NT2/D1 (cell line): Measurements from ENCODE around the gene RSPO1.

Source experiments
- DNase-seq: peaks from one replicate; pipeline ENCODE4 v3.0.0-alpha.2; 2011; ENCODE audit warnings: low read depth, low spot score
- H3K27me3 ChIP-seq: 2 replicates; pipeline ENCODE4 v1.6.0; 2011; ENCODE audit warnings: mild to moderate bottlenecking; ENCODE audit not compliant: insufficient read length, insufficient read depth
- H3K36me3 ChIP-seq: 2 replicates; pipeline ENCODE4 v1.6.1; 2011; ENCODE audit warnings: mild to moderate bottlenecking, low read length, mixed read lengths; ENCODE audit not compliant: insufficient read depth, insufficient read length
- H3K4me1 ChIP-seq: 2 replicates; pipeline ENCODE4 v1.5.1; 2011; ENCODE audit not compliant: insufficient read depth, insufficient read length
- H3K4me3 ChIP-seq: 2 replicates; pipeline ENCODE4 v1.5.1; 2011; ENCODE audit warnings: low read depth; ENCODE audit not compliant: insufficient read length
- H3K9ac ChIP-seq: 2 replicates; pipeline ENCODE4 v1.6.0; 2011; ENCODE audit warnings: low read depth; ENCODE audit not compliant: insufficient read length
- H3K9me3 ChIP-seq: 2 replicates; pipeline ENCODE4 v1.5.1; 2011; ENCODE audit warnings: mild to moderate bottlenecking, low read length; ENCODE audit not compliant: insufficient read depth
- SUZ12 ChIP-seq: IDR thresholded peaks from 2 replicates; pipeline ENCODE4 v1.6.1; 2011; ENCODE audit not compliant: insufficient read length, insufficient read depth; ENCODE audit errors: extremely low read depth
- YY1 ChIP-seq: IDR thresholded peaks from 2 replicates; pipeline ENCODE4 v1.6.1; 2011; ENCODE audit not compliant: insufficient read length, insufficient read depth
- ZNF274 ChIP-seq: IDR thresholded peaks from 2 replicates; pipeline ENCODE4 v1.6.1; 2011; ENCODE audit warnings: mild to moderate bottlenecking, low read depth, low read length

Gene RSPO1

GRCh38 chr1:37629726-37630425 is 4.8 kb downstream of the RSPO1 start:
- no peak overlapping the region for H3K4me3 ChIP-seq
- TF ChIP-seq SUZ12 (no peak), ZNF274 (no peak), YY1 (no peak)
- no peaks in the 10 kb centered on the region for H3K36me3 ChIP-seq
- H3K4me1 ChIP-seq = peaks cover 28% of the 10 kb centered on the region
- H3K9me3 ChIP-seq = no peaks in the 10 kb centered on the region
- no peak overlapping the region for H3K9ac ChIP-seq
- no peak for DNase-seq
- H3K27me3 ChIP-seq = peaks cover 82% of the 10 kb centered on the region

DNA sequence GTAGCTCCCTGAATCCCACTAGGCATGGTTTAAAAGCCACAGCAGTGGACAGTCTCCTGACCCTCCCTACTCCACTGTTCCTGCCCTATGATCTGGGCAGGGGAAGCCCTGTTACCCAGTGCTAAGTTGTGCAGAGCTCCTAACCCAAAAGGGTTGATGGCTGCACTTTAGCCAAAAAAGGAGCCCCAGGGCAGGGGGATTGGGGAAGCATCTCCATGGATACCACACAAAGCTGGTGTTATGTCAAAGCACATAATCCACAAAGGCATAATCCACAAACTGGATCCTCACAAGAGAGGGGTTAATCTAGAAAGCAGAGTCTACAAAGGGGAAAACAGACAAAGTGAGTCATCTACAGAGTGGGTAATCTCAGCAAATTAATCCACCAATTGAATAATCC is 5.7 kb downstream of the RSPO1 start:
- TF ChIP-seq ZNF274 (no peak), SUZ12 (no peak), YY1 (no peak)
- H3K4me1 ChIP-seq = peaks cover 26% of the 10 kb centered on the region
- no peaks in the 10 kb centered on the region for H3K9me3 ChIP-seq
- peaks cover 74% of the 10 kb centered on the region for H3K27me3 ChIP-seq
- no peak overlapping the region for H3K9ac ChIP-seq
- H3K36me3 ChIP-seq = no peaks in the 10 kb centered on the region
- DNase-seq = no peak
- no peak overlapping the region for H3K4me3 ChIP-seq

GRCh38 chr1:37628026-37628556 is 6.6 kb downstream of the RSPO1 start:
- DNase-seq = no peak
- Histone ChIP-seq H3K9me3 (no peaks in the 10 kb centered on the region), H3K36me3 (no peaks in the 10 kb centered on the region), H3K4me1 (peaks cover 20% of the 10 kb centered on the region), H3K4me3 (no peak overlapping the region), H3K9ac (no peak overlapping the region), H3K27me3 (peaks cover 66% of the 10 kb centered on the region)
- TF ChIP-seq ZNF274 (no peak), SUZ12 (no peak), YY1 (no peak)

DNA sequence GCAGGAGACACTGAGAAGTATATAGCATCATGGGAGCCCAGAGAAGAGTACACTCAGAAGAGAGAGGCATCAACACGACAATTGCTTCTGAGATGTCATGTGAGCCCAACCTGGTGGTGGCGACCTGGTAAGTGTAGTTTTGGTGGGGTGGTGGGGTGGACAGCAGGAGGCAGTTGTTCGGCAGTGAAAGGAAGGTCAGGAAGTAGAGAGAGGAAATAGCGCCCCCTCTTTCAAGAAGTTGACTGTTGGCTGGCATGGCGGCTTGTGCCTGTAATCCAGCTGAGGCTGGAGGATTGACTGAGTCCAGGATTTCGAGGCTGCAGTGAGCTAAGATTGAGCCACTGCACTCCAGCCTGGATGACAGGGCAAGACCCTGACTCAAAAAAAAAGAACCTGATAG is 12.6 kb downstream of the RSPO1 start:
- no peaks in the 10 kb centered on the region for H3K36me3 ChIP-seq
- H3K4me3 ChIP-seq = no peak overlapping the region
- H3K9me3 ChIP-seq = no peaks in the 10 kb centered on the region
- no peak overlapping the region for H3K9ac ChIP-seq
- TF ChIP-seq SUZ12 (no peak), YY1 (no peak)
- H3K27me3 ChIP-seq = peaks cover 14% of the 10 kb centered on the region
- DNase-seq = peak; percentile 54
- H3K4me1 ChIP-seq = peaks cover 9% of the 10 kb centered on the region

DNA sequence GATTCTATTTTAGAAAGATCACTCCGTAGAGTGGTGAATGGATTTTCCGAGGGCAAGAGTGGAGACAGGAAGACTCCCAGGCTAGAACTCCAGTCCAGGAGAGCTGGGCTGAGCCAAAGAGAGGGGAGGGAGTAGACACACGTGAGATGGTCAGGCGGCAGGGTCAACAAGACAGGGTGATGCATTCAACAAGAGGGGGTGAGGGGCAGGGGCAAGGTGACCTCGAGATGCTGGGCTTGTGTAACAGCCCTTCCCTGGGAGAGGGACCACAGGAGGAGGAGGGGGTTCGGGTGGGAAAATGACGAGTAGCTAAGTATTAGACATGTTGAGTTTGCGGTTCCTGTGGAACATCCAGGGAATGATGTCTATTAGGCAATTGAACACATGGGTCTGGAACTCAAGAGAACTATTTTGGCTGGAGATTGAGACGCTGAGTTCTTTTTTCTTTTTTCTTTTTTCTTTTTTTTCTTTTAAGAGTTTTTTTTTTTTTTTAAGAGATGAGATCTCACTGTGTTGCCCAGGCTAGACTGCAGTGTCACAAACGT is 13.3 kb downstream of the RSPO1 start:
- H3K27me3 ChIP-seq = peaks cover 11% of the 10 kb centered on the region

DNA sequence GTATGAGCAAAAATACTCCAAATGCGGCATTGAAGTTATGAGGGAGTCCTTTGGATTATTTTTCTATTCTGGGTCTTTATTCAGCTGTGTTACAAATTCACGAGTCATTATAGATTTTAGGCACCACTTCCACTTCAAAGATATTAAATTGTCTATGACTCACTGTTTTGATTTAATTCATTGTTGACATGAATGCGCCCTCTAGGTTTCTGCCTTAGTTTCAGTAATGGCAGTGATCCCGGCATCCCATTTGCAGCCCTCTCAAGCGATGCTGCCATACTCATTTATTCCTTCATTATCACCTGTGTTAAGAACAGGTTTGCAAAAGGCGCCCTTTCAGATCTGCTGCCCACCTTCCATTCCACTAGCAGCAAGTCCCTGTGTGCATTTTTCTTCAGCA is 14.0 kb downstream of the RSPO1 start:
- TF ChIP-seq ZNF274 (no peak), SUZ12 (no peak), YY1 (no peak)
- peaks cover 9% of the 10 kb centered on the region for H3K4me1 ChIP-seq
- H3K9ac ChIP-seq = no peak overlapping the region
- no peaks in the 10 kb centered on the region for H3K36me3 ChIP-seq
- H3K27me3 ChIP-seq = peaks cover 14% of the 10 kb centered on the region
- no peak overlapping the region for H3K4me3 ChIP-seq
- no peaks in the 10 kb centered on the region for H3K9me3 ChIP-seq
- DNase-seq = no peak

More for the DNA sequence above, 13.3 kb downstream of the RSPO1 start:
- no peak overlapping the region for H3K4me3 ChIP-seq
- H3K4me1 ChIP-seq = peaks cover 9% of the 10 kb centered on the region
- TF ChIP-seq SUZ12 (no peak), ZNF274 (no peak), YY1 (no peak)
- H3K9me3 ChIP-seq = no peaks in the 10 kb centered on the region
- H3K9ac ChIP-seq = no peak overlapping the region
- DNase-seq = no peak
- no peaks in the 10 kb centered on the region for H3K36me3 ChIP-seq

- no peak overlapping the region for H3K4me3 ChIP-seq
- no peak overlapping the region for H3K9ac ChIP-seq
- no peaks in the 10 kb centered on the region for H3K36me3 ChIP-seq
- H3K9me3 ChIP-seq = no peaks in the 10 kb centered on the region
- TF ChIP-seq ZNF274 (no peak), YY1 (no peak), SUZ12 (no peak)
- peaks cover 11% of the 10 kb centered on the region for H3K4me1 ChIP-seq
- peaks cover 7% of the 10 kb centered on the region for H3K27me3 ChIP-seq
- no peak for DNase-seq
These were observed 18.4 kb downstream of the RSPO1 start for GRCh38 chr1:37616330-37616729.
